Tibial artery (tissue), 4 donors: ENCODE measurements around the gene PEAR1.

ENCODE experiments used
- DNase-seq, 2 donors: peaks; one replicate each; pipeline ENCODE4 v3.0.0-alpha.2; 2019
- H3K27ac ChIP-seq, 2 donors: fragments of 200-600 bp; sonication (generic) in 1 of 2; 1 replicate in 1 of 2; 2 replicates in 1 of 2; pipeline ENCODE4 v1.5.1; 2018 to 2019; ENCODE audit warnings: mild to moderate bottlenecking in 1 of 2
- H3K27me3 ChIP-seq, 2 donors: fragments of 200-600 bp; sonication (generic) in 1 of 2; one replicate each; pipeline versions ENCODE4 v1.5.1 to v1.6.0; 2016 to 2019
- H3K36me3 ChIP-seq, 3 donors: fragments of 200-600 bp; sonication (generic) in 2 of 3; one replicate each; pipeline ENCODE4 v1.5.1; 2016 to 2019; ENCODE audit warnings: mild to moderate bottlenecking in 2 of 3
- H3K4me1 ChIP-seq, 4 donors: fragments of 200-600 bp; sonication (generic) in 2 of 4; 1 replicate in 3 of 4; 2 replicates in 1 of 4; pipeline ENCODE4 v1.5.1; 2016 to 2019
- H3K4me3 ChIP-seq, 2 donors: fragments of 200-600 bp; sonication (generic) in 1 of 2; 1 replicate in 1 of 2; 2 replicates in 1 of 2; pipeline ENCODE4 v1.5.1; 2018 to 2019; ENCODE audit warnings: mild to moderate bottlenecking in 2 of 2
- H3K9me3 ChIP-seq, 3 donors: fragments of 200-600 bp; sonication (generic) in 1 of 3; one replicate each; pipeline ENCODE4 v1.5.1; 2016 to 2019
- CTCF ChIP-seq, 2 experiments: fragments of 200-600 bp in 1 of 2; fragments of 450-650 bp in 1 of 2; IDR thresholded peaks; one replicate each; pipeline ENCODE4 v1.5.1; 2017 to 2019; ENCODE audit warnings: antibody characterized with exemption in 2 of 2, mild to moderate bottlenecking in 1 of 2, moderate library complexity in 1 of 2
- intact Hi-C: fragments of 100-400 bp; cut with DNase I; formaldehyde crosslinking; loops from one replicate; pipeline ENCODE4 v1.15.0; 2023; ENCODE audit warnings: low total_unique reads

The PEAR1 gene

DNA sequence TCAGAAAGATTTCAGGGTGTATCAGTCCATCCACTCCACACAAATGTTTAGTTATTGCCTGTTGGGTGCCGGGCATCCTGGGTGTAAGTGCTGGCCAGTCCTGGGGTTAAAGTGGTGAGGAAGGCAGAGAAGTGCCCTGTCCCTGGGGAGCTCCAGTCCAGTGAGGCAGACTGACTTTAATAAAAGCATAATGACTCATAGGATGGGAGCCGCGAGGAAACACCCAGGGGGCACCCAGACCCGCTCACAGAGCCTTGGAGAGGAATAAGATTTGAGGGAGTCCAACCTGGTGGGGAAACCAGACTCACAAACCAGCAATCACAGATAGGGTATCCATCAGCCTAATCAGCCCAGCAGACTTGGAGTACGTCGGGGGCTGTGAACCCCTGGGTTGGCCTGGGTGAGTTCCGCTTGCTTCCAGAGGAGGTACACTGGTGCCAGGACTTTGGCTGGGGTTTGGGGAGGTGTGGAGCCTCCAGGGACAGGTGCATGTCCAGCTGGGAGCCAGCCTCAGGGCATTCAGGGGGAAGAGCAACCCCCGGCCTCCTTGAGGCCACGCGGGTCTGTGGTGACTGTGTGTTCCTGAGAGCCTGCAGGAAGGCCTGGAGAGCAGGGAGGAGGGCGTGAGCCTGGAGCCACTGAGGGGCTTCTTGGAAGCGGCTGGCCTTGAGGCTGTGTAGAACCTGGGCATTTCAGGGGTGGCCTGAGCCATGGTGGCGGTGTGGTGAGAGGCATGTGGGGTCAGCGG lies 3.7 kb downstream of the PEAR1 start:
- intact Hi-C loops = no loop called here
- Histone ChIP-seq H3K4me1 (peaks cover 8 to 92% (median 76%) of the 10 kb centered on the region in 4 donors), H3K27me3 (no peaks in the 10 kb centered on the region), H3K9me3 (no peaks in the 10 kb centered on the region), H3K36me3 (no peaks in the 10 kb centered on the region), H3K4me3 (peak overlapping the region; percentile 22 to 72), H3K27ac (peak overlapping the region; percentile 95 to 97)
- no peak for TF ChIP-seq CTCF (IDR thresholded peaks at IDR 0.05)
- DNase-seq = peak in 1 of 2 donors; percentile 81

DNA sequence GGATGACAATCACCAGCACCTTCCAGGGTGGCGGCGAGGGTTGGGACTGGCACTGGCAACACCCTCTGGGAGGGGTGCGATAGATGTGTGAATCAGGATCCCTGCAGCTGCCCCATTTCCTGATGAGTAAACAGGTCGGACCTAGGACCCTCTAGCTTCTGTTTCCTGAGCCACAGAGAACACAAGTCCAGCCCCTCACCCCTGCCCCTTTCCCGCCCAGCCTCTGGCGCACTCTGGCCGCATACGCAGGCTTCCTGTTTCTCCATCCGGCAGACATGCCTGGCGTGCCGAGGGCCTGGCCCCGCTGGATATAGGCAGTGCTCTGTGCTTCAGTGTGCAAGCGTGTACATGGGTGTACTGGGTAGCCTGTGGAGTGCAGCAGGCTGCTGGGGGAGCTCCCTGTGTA lies 4.6 kb downstream of the PEAR1 start:
- peak in 1 of 2 donors; percentile 76 for DNase-seq
- Histone ChIP-seq H3K27ac (peak overlapping the region; percentile 95 to 97), H3K36me3 (no peaks in the 10 kb centered on the region), H3K4me3 (peak overlapping the region; percentile 22 to 72), H3K4me1 (peaks cover 8 to 89% (median 71%) of the 10 kb centered on the region in 4 donors), H3K9me3 (no peaks in the 10 kb centered on the region), H3K27me3 (no peaks in the 10 kb centered on the region)
- intact Hi-C loops = no loop called here
- no peak for TF ChIP-seq CTCF (IDR thresholded peaks at IDR 0.05)

- no peak for DNase-seq
- no peaks in the 10 kb centered on the region for H3K27me3 ChIP-seq
- intact Hi-C loops = no loop called here
- H3K27ac ChIP-seq = no peak overlapping the region
- no peak overlapping the region for H3K4me3 ChIP-seq
- peaks cover 8 to 89% (median 71%) of the 10 kb centered on the region in 4 donors for H3K4me1 ChIP-seq
- no peaks in the 10 kb centered on the region for H3K9me3 ChIP-seq
- H3K36me3 ChIP-seq = peaks cover 0 to 6% (median 0%) of the 10 kb centered on the region in 3 donors
- TF ChIP-seq CTCF (IDR thresholded peaks at IDR 0.05) = no peak
Measured at GRCh38 chr1:156898971-156899664, 5.6 kb downstream of the PEAR1 start.

- H3K4me1 ChIP-seq = peaks cover 8 to 82% (median 65%) of the 10 kb centered on the region in 4 donors
- DNase-seq = no peak
- no peaks in the 10 kb centered on the region for H3K9me3 ChIP-seq
- no peak overlapping the region for H3K4me3 ChIP-seq
- intact Hi-C loops = no loop called here
- no peaks in the 10 kb centered on the region for H3K27me3 ChIP-seq
- H3K27ac ChIP-seq = no peak overlapping the region
- peaks cover 0 to 15% (median 0%) of the 10 kb centered on the region in 3 donors for H3K36me3 ChIP-seq
- TF ChIP-seq CTCF (IDR thresholded peaks at IDR 0.05) = no peak
Measured at GRCh38 chr1:156899956-156900718, 6.6 kb downstream of the PEAR1 start.

GRCh38 chr1:156900896-156901589 lies 7.5 kb downstream of the PEAR1 start:
- intact Hi-C loops = no loop called here
- Histone ChIP-seq H3K27ac (no peak overlapping the region), H3K4me3 (no peak overlapping the region), H3K4me1 (peaks cover 8 to 73% (median 56%) of the 10 kb centered on the region in 4 donors), H3K27me3 (no peaks in the 10 kb centered on the region), H3K9me3 (no peaks in the 10 kb centered on the region), H3K36me3 (peaks cover 4 to 24% (median 8%) of the 10 kb centered on the region in 3 donors)
- no peak for DNase-seq
- TF ChIP-seq CTCF (IDR thresholded peaks at IDR 0.05) = no peak
